RWPE1 (cell line): Measurements from ENCODE around the gene PCSK2.

Experiments
- CTCF ChIA-PET: fragments of 350-600 bp; sonication (Branson Sonifier 250); formaldehyde crosslinking; extraction: SDS; loops from one replicate; lab custom pipeline; 2021; lab: Yijun Ruan, JAX
- POLR2A ChIA-PET: fragments of 400-600 bp; formaldehyde crosslinking; extraction: SDS; loops from one replicate; lab custom pipeline; 2020; ENCODE audit warnings: antibody characterized with exemption; ENCODE audit not compliant: low non-redundant PET; lab: Yijun Ruan, JAX
- DNase-seq: peaks from one replicate; pipeline ENCODE4 v3.0.0; 2012; ENCODE audit warnings: low spot score
- H3K27ac ChIP-seq: fragments of 450-650 bp; 2 replicates; pipeline ENCODE4 v1.5.1; 2017
- CTCF ChIP-seq: fragments of 450-650 bp; conservative IDR thresholded peaks from 2 replicates; pipeline ENCODE4 v1.5.1; 2017; ENCODE audit warnings: low read depth, mild to moderate bottlenecking

The PCSK2 gene

DNA sequence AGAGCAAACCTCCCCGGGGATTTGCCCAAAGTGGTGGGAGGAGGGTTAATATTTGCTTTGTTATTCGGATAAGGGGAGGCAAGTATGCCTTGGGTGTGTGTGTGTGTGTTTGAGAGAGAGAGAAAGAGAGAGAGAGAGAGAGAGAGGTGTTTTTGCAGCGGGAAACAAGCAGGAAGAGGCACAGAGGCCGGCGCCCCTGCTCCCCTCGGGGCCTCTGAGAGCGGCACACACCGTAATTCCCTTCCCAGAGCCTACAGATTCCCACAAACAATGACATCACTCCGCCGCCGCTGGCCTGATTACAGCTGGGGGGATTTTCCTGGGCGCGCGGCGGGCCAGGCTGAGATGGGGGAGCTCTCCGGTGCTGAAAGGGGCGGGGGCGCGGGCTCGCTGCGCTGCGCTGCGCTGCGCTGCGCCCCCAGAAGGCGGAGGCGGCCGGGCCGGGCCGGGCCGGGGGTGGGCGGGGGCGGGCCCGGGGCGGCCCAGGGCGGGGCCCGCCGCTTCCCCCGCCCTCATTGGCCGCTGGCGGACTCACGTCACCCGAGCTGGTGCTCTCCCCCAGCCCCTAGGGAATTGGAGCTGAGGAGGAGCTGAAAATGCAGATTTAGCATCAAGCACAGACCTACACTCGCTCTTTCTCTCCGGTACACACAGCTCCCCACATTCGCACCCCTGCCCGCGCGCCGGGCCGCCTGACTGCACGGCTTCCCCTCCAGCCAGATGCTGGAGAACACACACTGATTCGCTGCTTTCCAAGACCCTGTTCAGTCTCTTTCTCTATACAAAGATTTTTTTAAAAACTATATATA is at the start of gene PCSK2:
PCSK2 (plus strand) TSS at position 631 of the 809 bp plus-strand sequence. CDS start 266 bp downstream, outside the sequence.
- POLR2A ChIA-PET: no interaction called here
- CTCF ChIA-PET: no interaction called here
- TF ChIP-seq CTCF: no peak
- no peak for DNase-seq
- no peak within 1 kb of the TSS for H3K27ac ChIP-seq

DNA sequence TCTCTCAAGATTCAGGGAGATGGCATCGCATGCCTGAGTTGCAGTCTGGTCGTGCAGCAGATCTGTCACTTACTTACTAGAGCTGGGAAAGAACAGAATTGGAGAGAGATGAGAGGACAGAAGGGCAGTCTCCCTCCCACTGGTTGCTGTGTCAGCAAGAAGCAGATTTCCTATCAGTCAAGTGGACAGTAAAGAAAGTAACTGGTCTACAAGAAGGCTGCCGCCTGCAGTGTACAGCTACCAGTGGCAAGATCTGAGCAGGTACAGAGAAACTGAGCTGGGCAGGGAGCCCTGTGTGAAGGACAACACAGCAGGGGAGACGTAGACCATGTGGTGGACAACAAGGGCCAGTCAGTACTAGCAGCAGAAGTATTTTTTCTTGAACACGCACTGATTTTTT is 49.5 kb upstream of the PCSK2 start:
- no peak for TF ChIP-seq CTCF
- ChIA-PET POLR2A (no interaction called here), CTCF (interaction anchor here (0.6 kb wide), 1 partner anchor 50 kb away, joined by 3 read pairs; no protein-coding TSS in a partner anchor)
- no peak for DNase-seq
- no peak overlapping the region for H3K27ac ChIP-seq

GRCh38 chr20:17179840-17180239 is 47.0 kb upstream of the PCSK2 start:
- POLR2A ChIA-PET: no interaction called here
- TF ChIP-seq CTCF: no peak
- CTCF ChIA-PET: no interaction called here
- DNase-seq: no peak
- H3K27ac ChIP-seq: no peak overlapping the region

DNA sequence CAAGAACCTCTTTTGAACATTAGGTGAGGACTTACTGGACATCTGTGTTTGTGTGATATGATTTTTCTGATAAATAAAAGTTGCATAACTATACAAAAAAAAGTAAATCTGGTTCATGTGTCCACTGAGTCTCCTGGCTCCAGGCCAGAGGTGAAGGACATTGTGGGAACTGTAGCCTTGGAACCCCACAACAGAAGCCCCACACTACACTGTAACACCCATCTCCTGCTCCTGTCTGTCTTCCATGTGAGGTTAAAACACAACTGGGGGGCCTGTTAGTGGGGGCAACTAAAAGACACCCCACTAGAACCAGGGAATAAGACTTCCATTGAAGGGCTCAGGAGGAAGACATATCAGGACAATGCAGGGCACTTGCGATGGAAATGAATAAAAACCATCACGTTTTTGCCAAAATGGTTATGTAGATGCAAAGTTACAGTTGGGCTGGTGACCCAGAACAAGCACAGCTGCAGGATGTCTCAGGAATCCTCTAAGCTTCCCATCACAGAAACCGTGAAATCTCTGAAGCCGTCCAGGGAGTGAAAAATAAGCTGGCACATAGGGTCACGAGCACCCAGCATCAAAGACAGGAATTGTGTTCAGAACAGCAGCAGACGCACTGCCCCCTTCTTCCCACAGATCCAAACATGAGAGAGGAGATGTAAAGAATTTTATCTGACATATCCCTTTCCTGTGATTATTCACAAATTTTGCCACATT is 36.7 kb upstream of the PCSK2 start:
- no peak overlapping the region for H3K27ac ChIP-seq
- POLR2A ChIA-PET: no interaction called here
- CTCF ChIA-PET: no interaction called here
- TF ChIP-seq CTCF: no peak
- no peak for DNase-seq

DNA sequence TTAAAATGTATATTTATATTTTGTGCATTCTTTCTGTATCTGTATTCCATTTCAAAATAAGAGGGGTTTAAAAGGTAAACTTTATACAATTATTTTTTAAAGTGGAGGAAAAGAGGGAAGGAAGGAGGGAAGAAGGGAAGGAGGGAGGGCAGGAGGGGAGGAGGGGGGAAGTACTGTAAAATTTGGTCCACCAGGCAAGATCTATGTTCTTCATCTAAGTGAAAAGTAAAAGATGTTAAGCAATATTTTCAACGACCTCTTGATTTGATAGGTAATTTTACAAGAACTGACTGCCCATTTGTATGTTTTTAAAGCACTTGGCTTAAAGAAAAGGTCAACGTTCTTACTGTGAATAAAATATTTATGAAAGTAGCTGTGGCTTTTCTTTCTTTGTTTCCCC is 29.8 kb upstream of the PCSK2 start:
- CTCF ChIA-PET: no interaction called here
- POLR2A ChIA-PET: no interaction called here
- TF ChIP-seq CTCF: no peak
- H3K27ac ChIP-seq: no peak overlapping the region
- DNase-seq: no peak

DNA sequence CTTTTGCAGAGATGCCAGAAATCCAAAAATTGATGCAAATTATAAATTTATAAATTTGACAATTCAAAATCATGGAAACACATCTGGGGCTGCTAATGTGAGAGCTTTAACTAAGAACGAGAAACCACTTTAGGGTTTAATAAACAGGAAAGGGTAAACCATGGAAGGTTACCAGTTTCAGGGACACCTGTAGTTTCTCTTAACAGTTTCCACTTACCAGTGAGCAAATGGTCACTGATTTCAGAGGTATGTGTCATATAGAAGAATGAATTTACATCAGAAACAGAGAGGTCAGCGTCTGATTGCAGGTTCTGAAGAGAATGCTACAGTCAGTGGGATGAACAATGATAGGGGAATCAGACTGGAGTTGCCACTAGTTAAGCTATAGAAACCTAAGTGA is 24.8 kb upstream of the PCSK2 start:
- H3K27ac ChIP-seq: no peak overlapping the region
- TF ChIP-seq CTCF: no peak
- CTCF ChIA-PET: no interaction called here
- no peak for DNase-seq
- POLR2A ChIA-PET: no interaction called here
